NCI-H1092 treated with DMSO at 0.1 percent for 48 hours (cell line): ENCODE data around the gene RNF187.
A peak's percentile ranks its signal among the peaks of the same experiment; 100 is the strongest.

Experiments
- DNase-seq: peaks from one replicate; lab custom pipeline; 2025; lab: John Stamatoyannopoulos, UW

RNF187 gene

GRCh38 chr1:228510101-228510802 lies 23.1 kb downstream of the RNF187 start:
- DNase-seq: no peak

GRCh38 chr1:228510803-228511413 lies 23.7 kb downstream of the RNF187 start:
- DNase-seq: no peak

- DNase-seq: no peak
Observed at GRCh38 chr1:228511546-228512445, 24.6 kb downstream of the RNF187 start.

GRCh38 chr1:228512781-228513198 lies 25.6 kb downstream of the RNF187 start:
- no peak for DNase-seq

GRCh38 chr1:228513236-228513900 lies 26.2 kb downstream of the RNF187 start:
- no peak for DNase-seq

GRCh38 chr1:228514421-228514820 lies 27.2 kb downstream of the RNF187 start:
- DNase-seq: no peak

GRCh38 chr1:228515200-228515834 lies 28.1 kb downstream of the RNF187 start:
- peak; percentile 6 for DNase-seq

- no peak for DNase-seq
Observed at GRCh38 chr1:228517655-228518054, 30.5 kb downstream of the RNF187 start.

GRCh38 chr1:228527596-228527995 lies 40.4 kb downstream of the RNF187 start:
- DNase-seq: no peak

GRCh38 chr1:228528612-228529011 lies 41.4 kb downstream of the RNF187 start:
- no peak for DNase-seq

- no peak for DNase-seq
Observed at GRCh38 chr1:228530086-228530758, 43.0 kb downstream of the RNF187 start.

- no peak for DNase-seq
Observed at GRCh38 chr1:228530951-228531731, 44.0 kb downstream of the RNF187 start.

GRCh38 chr1:228538831-228539230 lies 51.6 kb downstream of the RNF187 start:
- DNase-seq: no peak

GRCh38 chr1:228540161-228540917 lies 53.2 kb downstream of the RNF187 start:
- DNase-seq: no peak

- DNase-seq: no peak
Observed at GRCh38 chr1:228541725-228542124, 54.5 kb downstream of the RNF187 start.

- DNase-seq: no peak
Observed at GRCh38 chr1:228542376-228542775, 55.2 kb downstream of the RNF187 start.

GRCh38 chr1:228542981-228543380 lies 55.8 kb downstream of the RNF187 start:
- no peak for DNase-seq

GRCh38 chr1:228543396-228543795 lies 56.2 kb downstream of the RNF187 start:
- no peak for DNase-seq

GRCh38 chr1:228544021-228544850 lies 57.1 kb downstream of the RNF187 start:
- no peak for DNase-seq
